MCF 10A (cell line): ENCODE data around the gene ZDHHC12. TPM values are rescaled to one million over a fixed set of nuclear protein-coding genes. Genes with fewer than 3 reads are reported as not detected.
A peak's percentile ranks its signal among the peaks of the same experiment; 100 is the strongest.

Experiments used
- BruUV-seq: library from RNA; stranded (reverse); fragments of 400-500 nt; replicated peaks from 2 replicates; lab custom pipeline; 2021; lab: Mats Ljungman, UMichigan
- CTCF ChIA-PET: fragments of 300-600 bp; sonication (Branson Sonifier 250); formaldehyde crosslinking; extraction: SDS; loops from one replicate; lab custom pipeline; 2021; ENCODE audit warnings: antibody characterized with exemption, inconsistent platforms; lab: Yijun Ruan, JAX
- POLR2A ChIA-PET: fragments of 300-600, 350-650 bp; sonication (Branson Sonifier 250); formaldehyde crosslinking; extraction: SDS; loops from one replicate; lab custom pipeline; 2020; ENCODE audit warnings: antibody characterized with exemption, inconsistent platforms; lab: Yijun Ruan, JAX
- DNase-seq: peaks from one replicate; pipeline ENCODE4 v3.0.0-alpha.2; 2018; ENCODE audit not compliant: unreplicated experiment
- H3K27ac Mint-ChIP-seq: one replicate; pipeline ENCODE4 v1.8.0; 2022; ENCODE audit warnings: mild to moderate bottlenecking, low read depth, mixed read lengths; ENCODE audit not compliant: unreplicated experiment
- H3K27me3 Mint-ChIP-seq: one replicate; pipeline ENCODE4 v1.8.0; 2022; ENCODE audit warnings: mixed read lengths; ENCODE audit not compliant: insufficient read depth, unreplicated experiment
- H3K36me3 Mint-ChIP-seq: one replicate; pipeline ENCODE4 v1.8.0; 2022; ENCODE audit warnings: mild to moderate bottlenecking, moderate library complexity, mixed read lengths; ENCODE audit not compliant: insufficient read depth, unreplicated experiment
- H3K4me1 Mint-ChIP-seq: one replicate; pipeline ENCODE4 v1.8.0; 2022; ENCODE audit warnings: mixed read lengths; ENCODE audit not compliant: insufficient read depth, unreplicated experiment
- H3K4me3 Mint-ChIP-seq: one replicate; pipeline ENCODE4 v1.8.0; 2022; ENCODE audit warnings: mild to moderate bottlenecking, moderate library complexity, mixed read lengths; ENCODE audit not compliant: unreplicated experiment
- H3K9me3 Mint-ChIP-seq: one replicate; pipeline ENCODE4 v1.8.0; 2022; ENCODE audit warnings: mixed read lengths; ENCODE audit not compliant: unreplicated experiment
- intact Hi-C: fragments of 100-400 bp; cut with micrococcal nuclease; formaldehyde crosslinking; loops from 2 replicates; pipeline ENCODE4 v1.14.1; 2022
- total RNA-seq: library from RNA; stranded (reverse); gene quantifications from 2 replicates; pipeline ENCODE4 v1.2.3, GENCODE V29; 2022
- TF ChIP-seq, protein P1 (sequence below): fragments of 200-600 bp; IDR thresholded peaks from one replicate; pipeline ENCODE4 v1.8.0; 2022; ENCODE audit warnings: antibody characterized with exemption, mild to moderate bottlenecking; ENCODE audit not compliant: unreplicated experiment

The ZDHHC12 gene
- total RNA-seq, 1 experiment from 2014 or later = 22.1 TPM

DNA sequence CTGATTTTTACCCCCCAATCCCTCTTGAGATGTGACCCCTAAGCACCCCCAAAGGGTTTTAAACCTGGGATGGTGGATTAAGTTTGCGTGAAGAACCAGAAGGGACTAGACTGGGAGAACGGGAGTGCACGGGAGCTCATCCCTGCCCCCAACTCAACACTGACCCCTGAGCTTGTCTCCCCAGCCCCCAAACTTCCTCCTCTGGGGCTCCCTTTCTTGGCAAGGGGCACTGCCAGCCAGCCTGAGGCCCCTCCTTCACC is 39.9 kb downstream of the ZDHHC12 start:
- Mint-ChIP-seq H3K27ac (peak overlapping the region; percentile 98), H3K4me3 (peak overlapping the region; percentile 100), H3K4me1 (peaks cover 33% of the 10 kb centered on the region), H3K27me3 (no peaks in the 10 kb centered on the region), H3K36me3 (peaks cover 32% of the 10 kb centered on the region), H3K9me3 (no peaks in the 10 kb centered on the region)
- TF ChIP-seq, protein P1, sequence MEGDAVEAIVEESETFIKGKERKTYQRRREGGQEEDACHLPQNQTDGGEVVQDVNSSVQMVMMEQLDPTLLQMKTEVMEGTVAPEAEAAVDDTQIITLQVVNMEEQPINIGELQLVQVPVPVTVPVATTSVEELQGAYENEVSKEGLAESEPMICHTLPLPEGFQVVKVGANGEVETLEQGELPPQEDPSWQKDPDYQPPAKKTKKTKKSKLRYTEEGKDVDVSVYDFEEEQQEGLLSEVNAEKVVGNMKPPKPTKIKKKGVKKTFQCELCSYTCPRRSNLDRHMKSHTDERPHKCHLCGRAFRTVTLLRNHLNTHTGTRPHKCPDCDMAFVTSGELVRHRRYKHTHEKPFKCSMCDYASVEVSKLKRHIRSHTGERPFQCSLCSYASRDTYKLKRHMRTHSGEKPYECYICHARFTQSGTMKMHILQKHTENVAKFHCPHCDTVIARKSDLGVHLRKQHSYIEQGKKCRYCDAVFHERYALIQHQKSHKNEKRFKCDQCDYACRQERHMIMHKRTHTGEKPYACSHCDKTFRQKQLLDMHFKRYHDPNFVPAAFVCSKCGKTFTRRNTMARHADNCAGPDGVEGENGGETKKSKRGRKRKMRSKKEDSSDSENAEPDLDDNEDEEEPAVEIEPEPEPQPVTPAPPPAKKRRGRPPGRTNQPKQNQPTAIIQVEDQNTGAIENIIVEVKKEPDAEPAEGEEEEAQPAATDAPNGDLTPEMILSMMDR = no peak
- DNase-seq = no peak
- TSS peak; percentile 70 for BruUV-seq
- ChIA-PET CTCF (interaction anchor here (0.6 to 3.2 kb wide), 2 partner anchors 48 to 134 kb away, joined by 3 to 17 read pairs; partner anchors contain the start of gene ENDOG), POLR2A (interaction anchor here (0.6 to 4.2 kb wide), 30 partner anchors 9 to 525 kb away, joined by 3 to 64 read pairs (median 6); partner anchors contain the start of genes DOLK, DYNC2I2, NUP188 and PKN3)
- intact Hi-C loops = loop anchor here (5.0 kb wide), 1 partner anchor 47 kb away; no protein-coding TSS in a partner anchor

DNA sequence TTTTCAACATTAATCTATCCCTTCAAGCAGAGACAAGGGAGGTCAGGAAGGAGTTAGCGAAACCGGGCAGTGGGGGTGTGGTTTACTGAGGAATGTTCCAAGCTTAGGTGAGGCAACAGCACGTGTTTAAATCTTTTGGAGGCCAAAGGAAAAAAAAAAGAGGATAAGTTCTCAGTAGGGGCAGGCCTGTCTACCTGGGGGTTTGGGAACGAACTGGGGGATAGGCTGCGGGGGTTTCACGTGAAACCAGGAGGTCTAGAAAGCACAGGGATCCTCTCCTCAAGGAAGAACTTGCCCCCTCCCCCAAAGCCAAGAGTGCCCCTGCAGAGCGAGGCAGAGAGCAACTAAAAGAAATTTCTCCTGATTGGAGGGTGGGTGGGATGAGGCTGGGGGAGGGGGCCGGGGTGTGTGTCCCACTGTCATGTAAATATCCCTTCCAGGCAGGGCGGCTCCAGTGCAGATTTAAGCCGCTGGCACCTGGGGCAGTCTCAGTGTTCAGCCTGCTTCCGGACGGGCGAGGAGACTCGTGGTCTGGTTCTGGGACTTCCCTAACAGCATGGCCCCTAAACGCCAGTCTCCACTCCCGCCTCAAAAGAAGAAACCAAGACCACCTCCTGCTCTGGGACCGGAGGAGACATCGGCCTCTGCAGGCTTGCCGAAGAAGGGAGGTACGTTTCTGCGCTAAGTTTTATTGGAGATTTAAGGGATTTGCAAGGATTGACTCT is 40.4 kb downstream of the ZDHHC12 start:
- no peaks in the 10 kb centered on the region for H3K9me3 Mint-ChIP-seq
- peak overlapping the region; percentile 100 for H3K4me3 Mint-ChIP-seq
- POLR2A ChIA-PET = interaction anchor here (0.6 to 4.2 kb wide), 32 partner anchors 9 to 352 kb away, joined by 3 to 64 read pairs (median 6); partner anchors contain the start of genes DOLK, DYNC2I2, NUP188 and PKN3
- DNase-seq = peak; percentile 93
- TF ChIP-seq, protein P1 = no peak
- BruUV-seq = TSS peak; percentile 77
- no peaks in the 10 kb centered on the region for H3K27me3 Mint-ChIP-seq
- CTCF ChIA-PET = interaction anchor here (0.6 to 3.2 kb wide), 4 partner anchors 25 to 134 kb away, joined by 3 to 17 read pairs (median 4); partner anchors contain the start of gene ENDOG
- peaks cover 29% of the 10 kb centered on the region for H3K36me3 Mint-ChIP-seq
- H3K4me1 Mint-ChIP-seq = peaks cover 33% of the 10 kb centered on the region
- H3K27ac Mint-ChIP-seq = peak overlapping the region; percentile 98
- intact Hi-C loops = loop anchor here (5.0 kb wide), 1 partner anchor 46 kb away; no protein-coding TSS in a partner anchor

DNA sequence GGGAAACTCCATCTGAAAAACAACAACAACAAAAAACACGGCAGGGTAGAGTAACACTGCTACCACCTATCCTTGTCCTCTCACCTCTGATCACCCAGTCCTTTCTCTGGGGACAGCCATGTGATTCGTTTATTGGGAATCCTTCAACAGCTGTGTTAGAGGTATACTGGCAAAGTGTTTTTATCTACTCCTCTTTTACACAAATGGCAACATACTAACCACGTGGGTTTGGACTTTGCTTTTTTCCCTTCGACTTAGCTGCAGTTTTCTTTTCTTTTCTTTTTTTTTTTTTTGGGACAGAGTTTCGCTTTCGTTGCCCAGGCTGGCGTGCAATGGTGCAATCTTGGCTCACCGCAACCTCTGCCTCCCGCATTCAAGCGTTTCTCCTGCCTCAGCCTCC is 46.1 kb downstream of the ZDHHC12 start:
- Mint-ChIP-seq H3K4me3 (no peak overlapping the region), H3K36me3 (peaks cover 24% of the 10 kb centered on the region), H3K4me1 (peaks cover under 1% of the 10 kb centered on the region), H3K27ac (no peak overlapping the region), H3K9me3 (no peaks in the 10 kb centered on the region), H3K27me3 (no peaks in the 10 kb centered on the region)
- intact Hi-C loops = no loop called here
- ChIA-PET CTCF (interaction anchor here (0.6 to 0.7 kb wide), 4 partner anchors 8 to 318 kb away, joined by 3 to 4 read pairs (median 4); no protein-coding TSS in a partner anchor), POLR2A (interaction anchor here (0.8 to 1.0 kb wide), 2 partner anchors 10 to 11 kb away, joined by 3 read pairs; partner anchors contain the start of gene SET)
- DNase-seq = no peak
- TF ChIP-seq, protein P1 = no peak
- BruUV-seq = no TSS peak

DNA sequence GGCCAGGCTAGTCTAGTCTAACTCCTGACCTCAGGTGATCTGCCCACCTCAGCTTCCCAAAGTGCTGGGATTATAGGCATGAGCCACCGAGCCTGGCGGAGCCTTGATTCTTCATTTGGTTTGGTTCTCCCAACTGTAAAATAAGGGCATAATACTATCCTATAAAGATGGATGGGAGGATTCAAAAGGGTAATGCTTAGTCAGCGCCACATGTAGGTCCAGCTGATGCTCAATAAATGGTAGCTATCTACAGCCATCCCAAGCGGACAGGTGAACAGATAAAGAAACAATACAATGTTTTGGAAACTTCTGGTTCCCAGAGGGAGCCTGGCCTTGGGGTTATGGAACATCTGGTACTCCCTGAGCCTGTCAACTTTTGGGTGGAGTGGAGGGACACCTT is 48.5 kb downstream of the ZDHHC12 start:
- ChIA-PET POLR2A (interaction anchor here (1.6 to 4.1 kb wide), 2 partner anchors 9 to 15 kb away, joined by 6 to 20 read pairs; no protein-coding TSS in a partner anchor), CTCF (interaction anchor here (0.9 to 1.2 kb wide), 3 partner anchors 40 to 313 kb away, joined by 3 to 5 read pairs (median 3); no protein-coding TSS in a partner anchor)
- Mint-ChIP-seq H3K27ac (no peak overlapping the region), H3K9me3 (no peaks in the 10 kb centered on the region), H3K36me3 (peaks cover 16% of the 10 kb centered on the region), H3K4me1 (no peaks in the 10 kb centered on the region), H3K27me3 (no peaks in the 10 kb centered on the region), H3K4me3 (no peak overlapping the region)
- no TSS peak for BruUV-seq
- TF ChIP-seq, protein P1 = no peak
- intact Hi-C loops = no loop called here
- DNase-seq = no peak
